H1 (cell line): ENCODE data around the gene VAT1L.

ENCODE experiments used
- CBX8 ChIP-seq: fragments of 300-800, 300-1000 bp; sonication (generic); IDR thresholded peaks from 2 replicates; pipeline ENCODE4 v1.7.1; 2016; ENCODE audit warnings: low read depth, low read length, borderline replicate concordance
- JUN ChIP-seq: IDR thresholded peaks from 2 replicates; pipeline ENCODE4 v1.6.1; 2011; ENCODE audit warnings: low read depth, mild to moderate bottlenecking, improper control_type of control experiment, low read length
- NRF1 ChIP-seq: IDR thresholded peaks from 2 replicates; pipeline ENCODE4 v1.6.1; 2011; ENCODE audit warnings: mild to moderate bottlenecking, low read depth, low read length, improper control_type of control experiment

- no peak for TF ChIP-seq NRF1
- TF ChIP-seq CBX8 = no peak
- no peak for TF ChIP-seq JUN
These were observed 28.5 kb upstream of the VAT1L start for GRCh38 chr16:77759821-77760220.
